Breast epithelium (tissue), 4 donors: Measurements from ENCODE around the gene TENT5A. TPM values are rescaled to one million over a fixed set of nuclear protein-coding genes. Genes with fewer than 3 reads are reported as not detected.

Source experiments
- DNase-seq, 2 donors: peaks; one replicate each; pipeline ENCODE4 v3.0.0-alpha.2; 2019; ENCODE audit warnings: low spot score in 2 of 2
- H3K27ac ChIP-seq, 2 donors: fragments of 200-600 bp; sonication (generic) in 1 of 2; one replicate each; pipeline ENCODE4 v1.5.1; 2016 to 2019; ENCODE audit warnings: mild to moderate bottlenecking in 1 of 2
- H3K27me3 ChIP-seq, 2 donors: fragments of 200-600 bp; sonication (generic) in 1 of 2; one replicate each; pipeline versions ENCODE4 v1.5.1 to v1.6.0; 2017 to 2019; ENCODE audit warnings: control low read depth in 1 of 2, mild to moderate bottlenecking in 1 of 2
- H3K36me3 ChIP-seq: fragments of 200-600 bp; one replicate; pipeline ENCODE4 v1.5.1; 2019
- H3K4me1 ChIP-seq, 2 donors: fragments of 200-600 bp; sonication (generic); one replicate each; pipeline ENCODE4 v1.5.1; 2016 to 2019; ENCODE audit warnings: control low read depth in 1 of 2
- H3K4me3 ChIP-seq, 3 donors: fragments of 200-600 bp; sonication (generic); 1 replicate in 2 of 3; 2 replicates in 1 of 3; pipeline ENCODE4 v1.5.1; 2016 to 2019; ENCODE audit warnings: mild to moderate bottlenecking in 3 of 3, moderate library complexity in 2 of 3
- H3K9me3 ChIP-seq, 2 donors: fragments of 200-600 bp; sonication (generic) in 1 of 2; one replicate each; pipeline ENCODE4 v1.5.1; 2016 to 2019; ENCODE audit warnings: control low read depth in 1 of 2
- CTCF ChIP-seq, 3 donors: fragments of 450-650 bp; IDR thresholded peaks; one replicate each; pipeline ENCODE4 v1.5.1; 2016 to 2017; ENCODE audit warnings: antibody characterized with exemption in 3 of 3, mild to moderate bottlenecking in 3 of 3, moderate library complexity in 3 of 3
- POLR2A ChIP-seq: fragments of 450-650 bp; IDR thresholded peaks from one replicate; pipeline ENCODE4 v1.6.1; 2016; ENCODE audit warnings: antibody characterized with exemption, mild to moderate bottlenecking, moderate library complexity
- POLR2AphosphoS5 ChIP-seq, 3 donors: sonication (generic); formaldehyde crosslinking; IDR thresholded peaks; one replicate each; pipeline ENCODE4 v1.6.1; 2017; ENCODE audit warnings: antibody characterized with exemption in 3 of 3
- intact Hi-C: fragments of 100-400 bp; cut with DNase I; formaldehyde crosslinking; loops from one replicate; pipeline ENCODE4 v1.15.1; 2023; ENCODE audit warnings: low total_unique reads
- total RNA-seq, 3 donors: library from RNA; depleted of rRNA; stranded (reverse); fragments of >200 nt; gene quantifications; one replicate each; pipeline ENCODE4 v1.1.0, GENCODE V29; 2016

TENT5A gene
- total RNA-seq, result 10 to 100 TPM; 24.3 to 42.4 (median 25.9) TPM

GRCh38 chr6:81752084-81752920 lies at the start of gene TENT5A:
Gene TENT5A, minus strand, starts transcription at chr6:81752681. Its CDS starts 540 bp downstream, at chr6:81752141.
- Histone ChIP-seq H3K9me3 (no peaks in the 10 kb centered on the region), H3K4me1 (no peaks in the 10 kb centered on the region), H3K4me3 (peak within 1 kb of the TSS; percentile 86 to 92 (median 92)), H3K27ac (peak within 1 kb of the TSS; percentile 90 to 99), H3K27me3 (no peaks in the 10 kb centered on the region), H3K36me3 (no peaks in the 10 kb centered on the region)
- TF ChIP-seq POLR2AphosphoS5 (IDR thresholded peaks at IDR 0.05) (peak; percentile 82 to 86 (median 82)), CTCF (IDR thresholded peaks at IDR 0.05) (no peak), POLR2A (peak; percentile 47)
- intact Hi-C loops, result no loop called here
- peak; percentile 92 to 94 for DNase-seq

GRCh38 chr6:81801489-81801888 lies 49.0 kb upstream of the TENT5A start:
- Histone ChIP-seq H3K9me3 (no peaks in the 10 kb centered on the region), H3K27ac (no peak overlapping the region), H3K4me1 (no peaks in the 10 kb centered on the region), H3K36me3 (no peaks in the 10 kb centered on the region), H3K27me3 (no peaks in the 10 kb centered on the region), H3K4me3 (no peak overlapping the region)
- TF ChIP-seq POLR2A (no peak), POLR2AphosphoS5 (IDR thresholded peaks at IDR 0.05) (no peak), CTCF (IDR thresholded peaks at IDR 0.05) (no peak)
- no peak for DNase-seq
- intact Hi-C loops, result no loop called here

GRCh38 chr6:81800666-81801065 lies 48.2 kb upstream of the TENT5A start:
- no peaks in the 10 kb centered on the region for H3K36me3 ChIP-seq
- no peaks in the 10 kb centered on the region for H3K4me1 ChIP-seq
- no peak for DNase-seq
- H3K27me3 ChIP-seq, result no peaks in the 10 kb centered on the region
- no peak overlapping the region for H3K4me3 ChIP-seq
- TF ChIP-seq POLR2AphosphoS5 (IDR thresholded peaks at IDR 0.05) (no peak), CTCF (IDR thresholded peaks at IDR 0.05) (no peak), POLR2A (no peak)
- H3K27ac ChIP-seq, result no peak overlapping the region
- H3K9me3 ChIP-seq, result no peaks in the 10 kb centered on the region
- intact Hi-C loops, result no loop called here

GRCh38 chr6:81799323-81799722 lies 46.8 kb upstream of the TENT5A start:
- no peaks in the 10 kb centered on the region for H3K9me3 ChIP-seq
- H3K27ac ChIP-seq, result no peak overlapping the region
- H3K4me1 ChIP-seq, result no peaks in the 10 kb centered on the region
- no peaks in the 10 kb centered on the region for H3K27me3 ChIP-seq
- no peak overlapping the region for H3K4me3 ChIP-seq
- H3K36me3 ChIP-seq, result no peaks in the 10 kb centered on the region
- no peak for DNase-seq
- no peak for TF ChIP-seq POLR2AphosphoS5 (IDR thresholded peaks at IDR 0.05)
- TF ChIP-seq POLR2A, result no peak
- no peak for TF ChIP-seq CTCF (IDR thresholded peaks at IDR 0.05)
- intact Hi-C loops, result no loop called here

GRCh38 chr6:81797591-81797990 lies 45.1 kb upstream of the TENT5A start:
- H3K27me3 ChIP-seq, result no peaks in the 10 kb centered on the region
- no peak for DNase-seq
- no peak overlapping the region for H3K4me3 ChIP-seq
- H3K27ac ChIP-seq, result no peak overlapping the region
- no peaks in the 10 kb centered on the region for H3K36me3 ChIP-seq
- TF ChIP-seq CTCF (IDR thresholded peaks at IDR 0.05) (no peak), POLR2A (no peak), POLR2AphosphoS5 (IDR thresholded peaks at IDR 0.05) (no peak)
- intact Hi-C loops, result no loop called here
- no peaks in the 10 kb centered on the region for H3K4me1 ChIP-seq
- no peaks in the 10 kb centered on the region for H3K9me3 ChIP-seq
